Measurements from ENCODE around the gene IGFLR1.

DNA sequence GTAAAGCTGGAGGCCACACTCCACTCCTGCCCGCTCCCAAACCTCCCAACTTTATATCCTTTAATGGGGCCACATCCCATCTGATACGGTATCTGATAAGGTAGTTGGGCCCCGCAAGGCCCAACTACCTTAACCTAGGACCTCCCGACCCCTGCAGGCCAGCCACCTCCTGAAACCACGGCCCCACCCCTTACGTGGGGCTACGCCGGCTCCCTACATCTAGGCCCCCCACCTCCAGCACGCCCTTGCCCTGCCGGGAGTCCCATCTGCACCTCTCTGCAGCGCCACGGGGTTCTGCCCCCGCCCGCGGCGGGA is 2.2 kb downstream of the IGFLR1 start:
- TF ChIP-seq MAX (IDR thresholded peaks at IDR 0.05), result no peak
- no peak for TF ChIP-seq TAF1 (IDR thresholded peaks at IDR 0.05; ENCODE audit: low read depth)
